GM19238 (cell line): ENCODE data around the gene LSG1.
"Not testable (repeated sequence)": the region's sequence is repeated elsewhere in the genome, so short reads cannot be mapped to it uniquely, and the experiment has no call there.

Experiments used
- DNase-seq: peaks from one replicate; pipeline ENCODE4 v3.0.0; 2011; ENCODE audit warnings: low spot score; ENCODE audit not compliant: insufficient read length

LSG1 gene

DNA sequence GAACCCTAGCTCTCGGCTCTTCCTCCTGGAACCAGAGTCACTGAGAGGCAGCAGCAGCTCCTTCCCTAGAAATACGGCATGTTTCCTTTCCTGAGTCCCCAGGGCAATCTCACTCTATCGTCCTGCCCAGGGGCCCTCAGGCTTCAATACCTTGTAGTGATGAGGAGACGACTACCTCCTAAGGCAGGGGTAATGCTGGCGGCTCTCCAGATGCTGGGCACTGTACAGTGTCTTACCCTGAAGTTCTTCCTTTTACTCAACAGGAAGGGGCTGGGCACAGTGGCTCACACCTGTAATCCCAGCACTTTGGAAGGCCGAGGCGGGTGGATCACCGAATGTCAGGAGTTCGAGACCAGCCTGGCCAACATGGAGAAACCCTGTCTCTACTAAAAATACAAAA is 52.2 kb downstream of the LSG1 start:
- no peak for DNase-seq

DNA sequence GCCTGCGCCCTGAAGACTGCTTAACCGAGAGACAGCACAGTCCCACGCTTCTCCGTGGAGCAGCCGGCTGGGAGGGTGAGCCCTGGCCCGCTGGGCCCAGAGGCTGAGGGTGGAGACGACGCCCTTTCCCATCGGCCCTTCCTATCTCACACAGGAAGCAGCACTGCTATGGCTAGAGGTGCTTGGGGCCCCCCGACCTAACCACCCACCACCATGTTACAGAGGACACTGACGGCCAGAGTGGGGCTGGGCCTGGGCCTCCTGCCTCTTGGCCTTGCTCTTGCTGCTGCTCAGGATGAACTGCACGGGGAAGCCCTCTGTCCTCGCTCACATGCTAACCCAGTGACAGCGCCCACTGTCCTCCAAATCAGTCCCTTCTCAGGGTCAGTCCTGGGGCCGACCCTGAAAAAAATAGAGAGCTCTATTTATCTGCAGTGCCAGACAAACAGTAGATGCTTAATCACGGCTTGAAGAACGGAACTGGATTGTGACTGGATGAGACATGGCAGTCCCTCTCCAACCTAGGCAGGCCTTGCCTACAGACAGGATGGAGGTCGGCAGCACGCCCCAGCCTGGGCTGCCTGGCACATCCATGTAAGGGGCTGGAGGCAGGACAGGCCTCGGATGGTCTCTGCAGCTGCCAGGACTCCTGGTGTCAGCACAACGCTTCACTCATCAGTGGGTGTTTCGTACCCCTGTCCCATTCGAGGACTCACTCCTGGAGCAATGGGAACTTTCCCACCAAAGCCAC is 53.0 kb downstream of the LSG1 start:
- no peak for DNase-seq

DNA sequence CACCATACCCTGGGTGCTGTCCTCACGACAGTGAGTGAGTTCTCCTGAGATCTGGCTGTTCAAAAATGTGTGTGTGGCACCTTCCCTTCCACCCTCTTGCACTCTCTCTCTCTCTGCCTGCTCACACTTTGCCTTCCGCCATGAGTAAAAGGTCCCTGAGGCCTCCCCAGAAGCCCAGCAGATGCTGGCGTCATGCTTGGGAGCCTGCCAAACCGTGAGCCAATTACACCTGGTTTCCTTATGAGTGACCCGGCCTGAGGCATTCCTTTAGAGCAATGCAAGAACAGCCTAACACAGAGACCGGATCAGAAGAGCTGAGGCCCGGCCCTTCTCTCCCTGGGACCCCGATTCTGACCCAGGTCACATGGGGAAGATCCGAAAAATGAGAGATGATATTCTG is 54.2 kb downstream of the LSG1 start:
- no peak for DNase-seq

DNA sequence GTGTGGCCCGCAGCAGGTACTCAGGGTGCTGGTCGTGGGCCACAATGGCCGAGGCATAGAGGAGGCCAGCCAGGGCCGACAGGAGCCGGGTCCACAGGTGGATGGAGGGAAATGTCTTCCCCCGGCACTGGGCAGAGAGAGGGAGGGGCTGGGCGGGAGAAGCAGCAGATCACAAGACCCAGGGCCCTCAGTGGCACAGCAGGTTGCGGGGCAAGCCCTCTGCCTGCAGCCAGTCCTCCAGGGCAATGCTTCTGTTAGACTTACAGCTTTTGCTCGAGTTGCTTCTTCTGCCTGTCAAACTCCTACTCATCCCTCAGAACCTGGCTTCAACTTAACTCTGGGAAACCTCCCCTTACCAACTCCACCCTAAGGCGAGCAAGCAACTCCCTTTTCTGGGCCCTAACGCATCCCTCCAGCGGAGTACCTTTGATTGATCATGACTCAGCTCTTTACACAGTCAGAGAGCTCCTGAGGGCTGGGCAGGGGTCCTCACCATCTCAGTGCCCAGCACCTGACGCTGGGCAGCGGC is 54.8 kb downstream of the LSG1 start:
- DNase-seq, result no peak

DNA sequence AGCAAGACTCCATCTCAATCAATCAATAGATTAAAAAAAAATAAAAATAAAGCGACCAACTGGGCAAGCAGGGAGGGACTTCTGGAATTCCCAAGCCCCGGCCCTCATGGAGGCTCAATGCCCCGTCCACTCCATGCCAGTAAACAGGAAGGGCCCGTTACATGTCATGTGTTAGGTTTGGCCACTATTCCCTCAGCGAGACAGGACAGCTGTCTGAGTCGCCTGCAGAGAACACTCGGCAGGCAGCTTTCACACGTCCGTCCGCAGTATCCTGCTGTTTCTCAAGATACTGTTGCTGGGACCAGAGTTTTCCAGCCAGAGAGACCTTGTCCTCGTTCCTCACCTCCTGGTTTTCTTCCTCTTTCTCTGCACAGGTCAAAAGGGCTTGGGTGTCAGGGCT is 56.8 kb downstream of the LSG1 start:
- DNase-seq, result no peak

DNA sequence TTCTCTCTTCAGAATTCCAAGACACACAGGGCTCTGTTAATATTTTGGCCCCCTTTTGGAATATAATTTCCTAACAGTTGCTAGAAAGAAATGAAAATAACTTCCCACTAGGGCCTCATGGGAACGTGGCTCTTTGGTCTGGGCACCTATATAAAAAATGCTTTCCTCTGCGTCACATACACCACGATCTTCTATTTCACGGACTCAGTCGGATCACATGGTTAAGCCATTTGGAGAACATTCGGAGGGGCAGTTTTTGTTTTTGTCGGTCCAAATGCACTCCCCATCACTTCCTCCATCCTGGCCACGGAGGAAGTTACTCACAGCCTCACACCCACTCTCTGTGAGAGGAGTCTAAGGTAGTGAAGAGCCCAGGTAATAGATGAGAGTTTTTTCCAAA is 59.8 kb downstream of the LSG1 start:
- no peak for DNase-seq

DNA sequence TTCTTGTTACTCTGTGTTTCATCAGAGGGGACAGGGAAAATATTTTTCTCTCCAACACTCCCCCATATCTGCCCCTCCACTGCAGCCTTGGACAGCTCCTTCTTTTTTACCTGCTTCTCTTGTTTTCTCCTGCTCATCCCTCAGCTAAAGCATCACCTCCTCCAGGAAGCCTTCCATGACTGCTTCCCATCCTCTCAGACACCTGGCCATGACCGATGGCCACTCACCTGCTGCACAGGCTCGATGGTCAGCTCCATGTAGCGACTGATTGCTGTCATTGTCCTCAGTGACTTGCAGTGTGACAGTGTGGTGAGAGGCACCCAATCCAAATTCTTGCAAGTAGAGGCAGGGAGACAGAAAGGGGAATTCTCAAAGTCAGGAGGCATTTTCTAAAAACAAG is 61.3 kb downstream of the LSG1 start:
- DNase-seq, result no peak

DNA sequence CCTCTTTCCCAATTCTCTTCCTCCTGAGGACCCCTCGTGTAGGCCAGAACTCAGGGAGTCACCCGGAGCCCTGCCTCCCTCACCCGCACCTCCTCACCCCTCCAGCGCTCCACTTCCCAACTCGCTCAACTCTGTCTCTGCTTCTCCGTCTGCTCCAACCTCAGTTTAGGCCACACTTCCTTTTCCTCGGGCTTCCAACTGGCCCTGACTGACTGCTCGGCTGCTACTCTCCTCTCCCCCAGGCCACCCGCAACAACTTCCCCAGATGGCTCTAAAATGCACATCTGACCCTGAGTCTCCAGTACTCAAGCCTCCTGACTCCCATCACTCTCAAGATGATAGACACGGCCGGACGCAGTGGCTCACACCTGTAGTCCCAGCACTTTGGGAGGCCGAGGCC is 62.4 kb downstream of the LSG1 start:
- no peak for DNase-seq

DNA sequence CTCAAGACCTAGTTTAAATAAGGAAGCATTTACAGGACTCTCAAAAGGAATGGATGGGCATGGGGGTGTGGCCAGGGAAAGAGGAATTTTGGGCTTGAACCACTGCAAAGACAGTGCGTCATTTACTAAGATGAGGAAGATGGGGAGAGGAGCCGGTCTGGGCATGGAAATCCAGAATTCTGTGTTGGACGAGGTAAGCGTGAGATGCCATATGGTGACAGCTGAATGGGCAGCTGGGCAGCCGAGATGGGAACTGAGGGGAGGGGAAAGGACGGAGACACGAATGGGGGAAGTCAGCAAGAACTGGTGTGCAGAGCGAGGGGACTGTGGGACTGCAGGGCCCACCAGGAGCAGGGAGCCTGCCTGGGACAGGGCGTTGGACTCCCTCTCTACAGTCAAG is 63.0 kb downstream of the LSG1 start:
- no peak for DNase-seq

DNA sequence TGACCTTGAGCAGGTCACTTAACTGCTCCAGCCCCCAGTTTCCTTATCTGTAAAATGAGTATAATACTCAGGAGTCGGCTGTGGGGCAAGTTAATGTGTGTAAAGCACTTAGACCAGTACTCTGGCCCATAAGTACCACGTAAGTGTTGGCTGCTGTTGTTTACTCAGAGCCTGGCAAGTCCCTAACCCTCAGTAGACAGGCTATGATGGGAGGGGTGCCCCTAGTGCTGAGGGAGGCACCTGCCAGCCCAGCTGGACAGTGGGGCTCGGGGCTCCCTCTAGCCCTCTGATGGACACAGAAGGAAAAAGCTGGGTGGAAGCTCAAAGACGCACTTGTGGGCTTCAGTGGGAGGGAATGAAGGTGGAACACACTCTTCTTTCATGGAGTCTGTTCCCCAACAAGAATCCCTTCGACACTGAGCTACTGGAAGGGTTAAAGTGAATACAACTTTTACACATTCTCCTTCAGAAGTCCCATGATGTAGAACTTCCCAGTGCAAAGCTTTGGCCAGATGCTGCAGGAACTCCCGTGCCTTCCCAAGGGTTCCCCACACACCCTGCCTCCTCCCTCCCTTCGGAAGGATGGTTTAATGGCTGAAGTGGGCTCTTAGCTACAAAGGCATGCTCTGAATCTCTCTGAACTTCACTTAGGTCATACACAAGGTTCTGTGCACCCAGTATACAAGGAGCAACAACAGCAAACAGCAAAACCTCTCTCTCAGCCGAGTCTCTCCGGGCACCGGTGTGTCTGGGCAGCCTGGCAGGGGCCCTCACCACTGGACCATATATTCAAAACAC is 64.2 kb downstream of the LSG1 start:
- no peak for DNase-seq

DNA sequence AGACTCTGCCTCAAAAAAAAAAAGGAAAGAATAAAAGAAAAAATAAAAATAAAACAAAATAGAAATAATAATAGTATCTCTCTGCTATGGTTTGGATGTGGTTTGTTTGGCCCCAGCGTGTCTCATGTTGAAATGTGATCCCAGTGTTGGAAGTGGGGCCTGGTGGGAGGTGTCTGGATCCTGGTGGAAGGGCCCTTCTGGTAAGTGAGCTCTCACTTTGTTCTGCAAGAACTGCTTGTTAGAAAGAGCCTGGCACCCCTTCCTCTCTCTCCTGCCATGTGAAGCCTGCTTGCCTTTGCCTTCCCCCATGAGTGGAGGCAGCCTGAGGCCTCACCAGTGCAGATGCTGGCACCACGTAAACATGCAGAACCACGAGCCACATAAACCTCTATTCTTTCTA is 65.0 kb downstream of the LSG1 start:
- no peak for DNase-seq

DNA sequence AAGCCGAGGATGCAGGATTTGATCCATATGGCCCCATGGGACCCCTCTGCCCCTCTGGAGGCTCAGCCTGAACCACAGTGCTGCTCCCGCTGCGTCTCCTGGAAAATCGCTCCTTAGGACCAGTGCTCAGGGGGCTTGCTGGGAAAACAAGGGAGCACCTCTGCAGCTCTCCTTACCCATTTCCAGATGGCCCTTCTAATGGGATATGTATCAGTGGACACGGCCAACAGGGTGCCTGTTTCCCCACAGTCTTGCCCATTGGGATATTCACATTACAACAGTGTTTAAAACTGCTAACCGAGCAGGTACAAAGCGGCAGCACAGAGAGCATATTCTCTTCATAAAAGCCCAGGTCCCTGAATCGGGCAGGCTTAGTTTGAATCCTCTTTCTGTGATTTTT is 65.8 kb downstream of the LSG1 start:
- DNase-seq, result no peak

DNA sequence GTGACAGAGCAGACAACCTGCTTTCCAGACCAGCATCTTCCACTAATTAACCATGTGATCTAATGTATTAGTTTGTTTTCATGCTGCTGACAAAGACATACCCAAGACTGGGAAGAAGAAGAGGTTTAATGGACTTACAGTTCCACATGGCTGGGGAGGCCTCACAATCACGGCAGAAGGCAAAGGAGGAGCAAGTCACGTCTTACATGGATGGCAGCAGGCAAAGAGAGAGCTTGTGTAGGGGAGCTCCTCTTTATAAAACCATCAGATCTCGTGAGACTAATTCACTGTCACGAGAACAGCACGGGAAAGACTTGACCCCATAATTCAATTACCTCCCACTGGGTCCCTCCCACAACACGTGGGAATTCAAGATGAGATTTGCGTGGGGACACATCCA is 66.7 kb downstream of the LSG1 start:
- not testable (repeated sequence) for DNase-seq

DNA sequence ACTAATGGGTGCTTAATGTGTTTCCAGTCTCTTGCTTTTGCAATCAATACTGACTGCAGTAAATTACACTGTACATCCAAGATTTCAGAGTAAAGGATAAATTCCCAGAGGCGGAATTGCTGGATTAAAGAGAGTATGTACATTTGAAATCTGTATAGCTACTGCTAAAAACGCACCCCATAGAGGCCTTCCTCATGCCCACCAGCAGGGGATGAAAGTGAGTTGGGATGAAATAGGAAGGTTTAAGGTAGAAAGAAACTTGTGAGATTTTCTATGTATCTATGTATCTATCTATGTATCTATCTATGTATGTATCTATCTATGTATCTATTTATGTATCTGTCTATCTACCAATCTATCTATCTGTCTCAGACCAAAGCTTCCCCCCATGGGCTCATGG is 67.2 kb downstream of the LSG1 start:
- DNase-seq, result no peak

DNA sequence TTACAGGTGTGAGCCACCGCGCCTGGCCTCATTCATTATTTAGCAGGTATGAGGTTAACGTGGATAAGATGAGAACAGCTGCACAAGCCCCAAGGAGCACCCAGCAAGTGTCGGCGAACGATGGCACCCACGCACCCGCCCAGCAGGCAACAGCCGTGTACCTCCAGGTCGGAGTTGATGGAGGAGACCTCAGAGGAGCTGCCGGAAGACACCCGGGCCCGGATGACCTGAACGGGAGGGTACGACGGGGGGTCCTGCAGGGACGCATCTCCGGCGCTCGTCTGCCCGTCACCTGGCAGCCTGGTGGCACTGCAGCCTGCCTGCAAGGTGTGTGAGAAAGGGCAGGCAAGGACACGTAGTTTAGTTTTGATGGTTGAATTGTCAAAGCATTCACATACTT is 67.9 kb downstream of the LSG1 start:
- DNase-seq, result no peak

DNA sequence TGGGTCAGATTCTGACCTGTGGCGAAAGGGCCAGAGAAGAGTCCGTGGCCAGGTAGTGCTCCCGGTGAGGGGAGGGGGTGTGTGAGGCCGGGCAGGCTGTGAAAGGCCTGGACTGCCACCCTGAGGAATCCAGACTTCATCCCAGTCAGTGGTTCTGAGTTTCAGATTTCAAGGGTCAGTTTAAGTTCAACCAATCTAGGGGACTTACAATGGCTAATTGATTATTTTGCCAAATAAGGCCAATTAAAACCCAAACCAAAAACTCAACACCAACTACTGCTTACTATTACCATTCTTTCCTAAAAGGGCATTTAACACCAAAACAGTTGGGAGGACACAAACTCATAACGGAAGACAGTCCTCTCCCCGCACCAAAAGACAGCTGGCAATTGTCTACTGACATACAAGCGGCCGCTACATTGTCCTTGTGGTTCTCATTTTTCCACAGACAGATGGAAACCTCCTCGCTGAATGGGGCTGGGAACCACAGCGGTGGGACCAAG is 69.3 kb downstream of the LSG1 start:
- DNase-seq, result no peak

DNA sequence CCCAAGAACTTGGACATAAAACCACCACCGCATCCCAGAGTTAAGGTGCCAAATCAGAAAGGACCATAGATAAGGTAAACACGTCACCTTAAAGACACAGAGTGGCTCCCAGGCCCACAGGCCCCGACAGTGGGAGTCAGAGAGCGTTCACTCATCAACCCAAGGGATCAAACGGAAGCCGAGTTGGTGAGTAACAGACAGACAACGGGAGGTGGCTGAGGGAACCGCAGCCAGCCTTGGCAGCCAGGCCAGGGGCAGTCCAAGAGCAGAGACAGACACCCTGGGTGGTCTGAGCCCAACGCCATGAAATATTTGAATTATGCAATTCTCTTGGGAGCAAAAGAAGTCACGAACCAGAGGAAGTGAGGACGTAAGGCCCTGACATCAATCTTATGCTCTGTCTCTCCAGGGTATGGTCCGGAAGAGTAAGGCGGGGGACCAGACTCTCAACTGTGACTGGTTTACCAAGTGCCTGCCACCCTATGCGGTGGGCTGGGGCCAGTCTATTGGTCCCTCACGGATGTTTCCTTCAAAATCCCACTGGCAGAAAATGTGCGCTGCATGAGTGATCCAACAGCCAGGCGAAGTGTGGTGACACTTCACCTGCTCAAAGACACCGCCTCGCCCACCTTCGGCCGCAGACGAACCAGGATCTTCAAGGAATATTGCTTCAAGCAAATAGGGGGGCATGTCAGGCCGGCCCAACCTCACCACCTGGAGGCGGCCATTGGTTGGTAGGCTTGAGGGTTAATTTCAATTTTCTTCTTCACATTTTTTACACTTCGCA is 73.0 kb downstream of the LSG1 start:
- DNase-seq, result no peak

DNA sequence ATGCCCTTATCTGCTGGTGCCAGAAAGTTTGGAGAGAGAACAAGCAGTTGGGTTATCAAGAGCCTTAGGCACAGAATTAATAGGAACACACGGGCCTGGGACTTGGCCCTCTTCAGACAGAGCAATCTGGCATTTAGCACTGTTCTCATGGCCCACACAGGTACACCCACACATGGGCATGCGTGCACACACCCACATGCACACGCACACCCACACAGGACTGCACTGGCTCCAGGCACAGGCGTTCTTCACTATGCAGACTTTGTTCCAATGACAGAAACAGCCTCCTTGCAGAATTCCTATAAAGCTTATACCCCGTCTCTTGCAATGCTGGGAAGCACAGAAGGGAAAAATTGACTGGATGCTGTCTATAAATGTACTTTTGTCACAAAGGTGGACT is 75.1 kb downstream of the LSG1 start:
- DNase-seq, result no peak

DNA sequence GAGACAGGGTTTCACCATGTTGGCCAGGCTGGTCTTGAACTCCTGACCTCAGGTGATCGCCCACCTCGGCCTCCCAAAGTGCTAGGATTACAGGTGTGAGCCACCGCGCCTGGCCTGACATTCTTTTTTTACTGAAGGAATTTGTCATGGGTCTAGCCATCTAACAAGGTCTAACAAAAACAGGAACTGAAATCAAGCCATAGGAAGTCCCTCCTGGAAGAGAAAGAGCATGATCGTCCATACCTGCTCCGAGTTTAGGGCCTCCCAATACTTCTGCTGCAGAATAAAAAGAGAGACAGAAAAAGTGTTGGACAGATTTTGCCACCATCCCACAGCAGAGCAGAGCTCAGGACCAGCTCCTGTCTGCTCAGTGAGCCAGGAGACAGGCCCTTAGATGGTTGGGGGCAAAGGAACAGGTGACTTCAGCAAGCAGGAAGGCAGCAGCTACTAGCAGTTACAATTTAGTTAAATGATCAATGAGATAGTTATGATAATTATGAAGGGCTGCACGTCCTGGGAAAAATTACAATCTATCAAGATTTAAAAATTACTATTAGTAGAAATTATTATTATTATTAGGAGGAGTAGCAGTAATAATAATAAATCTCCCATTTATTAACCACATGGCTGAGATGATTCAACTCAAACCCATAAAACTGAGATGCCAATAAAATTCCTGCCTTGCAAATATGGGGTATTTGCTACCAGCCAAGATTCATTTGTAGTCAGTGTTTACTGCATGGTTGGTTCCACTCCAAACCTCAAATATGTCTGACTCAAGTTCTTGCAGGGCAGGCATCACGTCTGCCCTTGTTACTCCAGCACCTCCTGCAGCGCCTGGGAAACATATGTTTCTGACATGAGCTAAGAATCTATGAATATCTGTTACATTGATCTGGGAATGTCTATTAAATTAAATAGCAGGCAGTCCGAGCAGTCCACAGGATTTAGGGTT is 78.9 kb downstream of the LSG1 start:
- DNase-seq, result no peak
